HEK293 (cell line): Measurements from ENCODE around the gene XPR1.

Experiments
- CTCF ChIA-PET: fragments of 350-600 bp; formaldehyde crosslinking; extraction: SDS; loops from one replicate; lab custom pipeline; 2021; ENCODE audit warnings: antibody characterized with exemption; lab: Yijun Ruan, JAX
- POLR2A ChIA-PET: fragments of 300-600 bp; formaldehyde crosslinking; extraction: SDS; loops from one replicate; lab custom pipeline; 2020; ENCODE audit warnings: antibody characterized with exemption, inconsistent platforms; lab: Yijun Ruan, JAX
- H3K27ac ChIP-seq: fragments of 200-500 bp; sonication (Bioruptor generic); 2 replicates; pipeline ENCODE4 v1.5.1; 2014; ENCODE audit warnings: low read depth, low read length, control low read depth, inconsistent platforms; ENCODE audit errors: extremely low read depth
- H3K36me3 ChIP-seq, 2 experiments: fragments of 200-500 bp in 1 of 2; sonication (Bioruptor generic) in 1 of 2; 1 replicate in 1 of 2; 2 replicates in 1 of 2; pipeline ENCODE4 v1.5.1; 2014 to 2017; ENCODE audit warnings: inconsistent platforms in 2 of 2, low read length in 2 of 2; ENCODE audit not compliant: control insufficient read depth in 2 of 2, insufficient read depth in 1 of 2
- H3K4me1 ChIP-seq: fragments of 200-500 bp; sonication (Bioruptor generic); 2 replicates; pipeline ENCODE4 v1.5.1; 2014; ENCODE audit warnings: mild to moderate bottlenecking, low read length, inconsistent platforms; ENCODE audit not compliant: control insufficient read depth, insufficient read depth
- H3K4me3 ChIP-seq: 2 replicates; pipeline ENCODE4 v1.5.1; 2011; ENCODE audit warnings: low read depth, mild to moderate bottlenecking, control low read depth, low read length, moderate library complexity
- H3K9me3 ChIP-seq: fragments of 200-500 bp; sonication (Bioruptor generic); 2 replicates; pipeline ENCODE4 v1.5.1; 2014; ENCODE audit warnings: low read depth, low read length, inconsistent platforms; ENCODE audit not compliant: control insufficient read depth, insufficient read depth
- KLF10 ChIP-seq: fragments of 450-650 bp; IDR thresholded peaks from 2 replicates; pipeline ENCODE4 v1.5.1; 2018; ENCODE audit warnings: missing biosample characterization, mild to moderate bottlenecking, missing genetic modification characterization
- ZBTB20 ChIP-seq: fragments of 450-650 bp; formaldehyde crosslinking; IDR thresholded peaks from 2 replicates; pipeline ENCODE4 v1.5.1; 2016; ENCODE audit warnings: missing biosample characterization, missing genetic modification characterization
- ZBTB48 ChIP-seq: fragments of 450-650 bp; formaldehyde crosslinking; IDR thresholded peaks from 2 replicates; pipeline ENCODE4 v1.5.1; 2016; ENCODE audit warnings: missing biosample characterization, missing genetic modification characterization
- ZBTB8A ChIP-seq: fragments of 450-650 bp; formaldehyde crosslinking; IDR thresholded peaks from 2 replicates; pipeline ENCODE4 v1.5.1; 2016; ENCODE audit warnings: missing biosample characterization, missing genetic modification characterization
- ZFP3 ChIP-seq: fragments of 450-650 bp; formaldehyde crosslinking; IDR thresholded peaks from 2 replicates; pipeline ENCODE4 v1.5.1; 2016; ENCODE audit warnings: low read depth, missing biosample characterization, missing genetic modification characterization
- ZFP37 ChIP-seq: fragments of 450-650 bp; formaldehyde crosslinking; IDR thresholded peaks from 2 replicates; pipeline ENCODE4 v1.5.1; 2016; ENCODE audit warnings: missing biosample characterization, missing genetic modification characterization
- ZNF121 ChIP-seq: fragments of 450-650 bp; formaldehyde crosslinking; IDR thresholded peaks from 2 replicates; pipeline ENCODE4 v1.5.1; 2016; ENCODE audit warnings: missing biosample characterization, missing genetic modification characterization
- ZNF133 ChIP-seq: fragments of 450-650 bp; formaldehyde crosslinking; IDR thresholded peaks from 2 replicates; pipeline ENCODE4 v1.5.1; 2016; ENCODE audit warnings: missing biosample characterization, missing genetic modification characterization
- ZNF184 ChIP-seq: fragments of 450-650 bp; IDR thresholded peaks from 2 replicates; pipeline ENCODE4 v1.5.1; 2018; ENCODE audit warnings: missing biosample characterization, mild to moderate bottlenecking, missing genetic modification characterization
- ZNF2 ChIP-seq: fragments of 450-650 bp; formaldehyde crosslinking; IDR thresholded peaks from 2 replicates; pipeline ENCODE4 v1.5.1; 2016; ENCODE audit warnings: missing biosample characterization, missing genetic modification characterization
- ZNF214 ChIP-seq: fragments of 450-650 bp; formaldehyde crosslinking; IDR thresholded peaks from 2 replicates; pipeline ENCODE4 v1.5.1; 2017; ENCODE audit warnings: missing biosample characterization, mild to moderate bottlenecking, missing genetic modification characterization, borderline replicate concordance
- ZNF521 ChIP-seq: fragments of 450-650 bp; formaldehyde crosslinking; IDR thresholded peaks from 2 replicates; pipeline ENCODE4 v1.5.1; 2017; ENCODE audit warnings: missing biosample characterization, mild to moderate bottlenecking, missing genetic modification characterization
- ZNF548 ChIP-seq: fragments of 450-650 bp; formaldehyde crosslinking; IDR thresholded peaks from 2 replicates; pipeline ENCODE4 v1.5.1; 2016; ENCODE audit warnings: missing biosample characterization, missing genetic modification characterization
- ZNF549 ChIP-seq: fragments of 450-650 bp; IDR thresholded peaks from 2 replicates; pipeline ENCODE4 v1.5.1; 2018; ENCODE audit warnings: missing biosample characterization, missing genetic modification characterization, mild to moderate bottlenecking, inconsistent platforms, moderate library complexity
- ZNF596 ChIP-seq: fragments of 450-650 bp; IDR thresholded peaks from 2 replicates; pipeline ENCODE4 v1.5.0; 2018; ENCODE audit warnings: missing biosample characterization, mild to moderate bottlenecking, missing genetic modification characterization, moderate library complexity
- ZNF624 ChIP-seq: fragments of 450-650 bp; formaldehyde crosslinking; IDR thresholded peaks from 2 replicates; pipeline ENCODE4 v1.5.1; 2017; ENCODE audit warnings: missing biosample characterization, missing genetic modification characterization
- ZNF670 ChIP-seq: fragments of 450-650 bp; formaldehyde crosslinking; IDR thresholded peaks from 2 replicates; pipeline ENCODE4 v1.5.1; 2016; ENCODE audit warnings: missing biosample characterization, missing genetic modification characterization, low read depth
- ZNF792 ChIP-seq: fragments of 450-650 bp; formaldehyde crosslinking; IDR thresholded peaks from 2 replicates; pipeline ENCODE4 v1.5.1; 2016; ENCODE audit warnings: missing biosample characterization, missing genetic modification characterization
- ZSCAN30 ChIP-seq: fragments of 450-650 bp; IDR thresholded peaks from 2 replicates; pipeline ENCODE4 v1.5.1; 2018; ENCODE audit warnings: missing biosample characterization, mild to moderate bottlenecking, missing genetic modification characterization, moderate library complexity
- TF ChIP-seq, protein P1 (sequence below): fragments of 450-650 bp; formaldehyde crosslinking; IDR thresholded peaks from 2 replicates; pipeline ENCODE4 v1.5.1; 2016; ENCODE audit warnings: missing biosample characterization, missing genetic modification characterization
- TF ChIP-seq, protein P2 (sequence below): fragments of 450-650 bp; formaldehyde crosslinking; IDR thresholded peaks from 2 replicates; pipeline ENCODE4 v1.5.1; 2016; ENCODE audit warnings: missing biosample characterization, missing genetic modification characterization
- TF ChIP-seq, protein P3 (sequence below): fragments of 450-650 bp; formaldehyde crosslinking; IDR thresholded peaks from 2 replicates; pipeline ENCODE4 v1.5.1; 2017; ENCODE audit warnings: missing biosample characterization, missing genetic modification characterization
- TF ChIP-seq, protein P4 (sequence below): fragments of 450-650 bp; IDR thresholded peaks from 2 replicates; pipeline ENCODE4 v1.5.1; 2018; ENCODE audit warnings: missing biosample characterization, mild to moderate bottlenecking, missing genetic modification characterization

XPR1 gene

DNA sequence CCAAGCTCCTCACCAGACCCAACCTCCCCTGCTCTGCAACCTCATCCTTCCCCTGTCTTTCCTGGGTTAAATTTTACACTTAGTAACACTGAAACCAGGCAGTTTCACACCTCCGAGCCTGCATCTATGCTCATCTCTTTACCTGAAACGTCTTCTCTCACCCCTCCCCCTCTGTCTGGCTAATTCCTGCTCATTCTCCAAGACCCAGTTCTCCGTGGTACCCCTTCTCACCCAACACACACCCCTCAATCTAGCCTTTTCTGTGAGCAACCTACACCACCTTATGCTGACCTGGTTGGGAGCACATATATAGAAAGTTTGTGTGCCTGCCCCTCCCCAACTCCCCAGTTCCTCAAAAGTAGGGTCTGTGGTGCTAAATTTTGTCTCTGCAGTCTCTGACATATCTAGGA, 277.2 kb downstream of the XPR1 start:
- no peak overlapping the region for H3K27ac ChIP-seq
- no peaks in the 10 kb centered on the region for H3K4me1 ChIP-seq
- no peak for TF ChIP-seq ZBTB20 (tag by site-specific recombination)
- TF ChIP-seq KLF10 (tag by site-specific recombination) = no peak
- TF ChIP-seq, protein P1, sequence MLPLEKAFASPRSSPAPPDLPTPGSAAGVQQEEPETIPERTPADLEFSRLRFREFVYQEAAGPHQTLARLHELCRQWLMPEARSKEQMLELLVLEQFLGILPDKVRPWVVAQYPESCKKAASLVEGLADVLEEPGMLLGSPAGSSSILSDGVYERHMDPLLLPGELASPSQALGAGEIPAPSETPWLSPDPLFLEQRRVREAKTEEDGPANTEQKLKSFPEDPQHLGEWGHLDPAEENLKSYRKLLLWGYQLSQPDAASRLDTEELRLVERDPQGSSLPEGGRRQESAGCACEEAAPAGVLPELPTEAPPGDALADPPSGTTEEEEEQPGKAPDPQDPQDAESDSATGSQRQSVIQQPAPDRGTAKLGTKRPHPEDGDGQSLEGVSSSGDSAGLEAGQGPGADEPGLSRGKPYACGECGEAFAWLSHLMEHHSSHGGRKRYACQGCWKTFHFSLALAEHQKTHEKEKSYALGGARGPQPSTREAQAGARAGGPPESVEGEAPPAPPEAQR (tag by site-specific recombination) = no peak
- TF ChIP-seq ZNF596 (tag by site-specific recombination) = no peak
- TF ChIP-seq ZNF121 (tag by site-specific recombination) = no peak
- TF ChIP-seq ZFP37 (tag by site-specific recombination) = no peak
- no peak for TF ChIP-seq ZNF184 (tag by site-specific recombination)
- TF ChIP-seq, all 188 proteins: peak for 0
- POLR2A ChIA-PET = no interaction called here
- CTCF ChIA-PET = no interaction called here
- H3K9me3 ChIP-seq = no peaks in the 10 kb centered on the region
- H3K4me3 ChIP-seq = no peak overlapping the region
- no peaks in the 10 kb centered on the region for H3K36me3 ChIP-seq

DNA sequence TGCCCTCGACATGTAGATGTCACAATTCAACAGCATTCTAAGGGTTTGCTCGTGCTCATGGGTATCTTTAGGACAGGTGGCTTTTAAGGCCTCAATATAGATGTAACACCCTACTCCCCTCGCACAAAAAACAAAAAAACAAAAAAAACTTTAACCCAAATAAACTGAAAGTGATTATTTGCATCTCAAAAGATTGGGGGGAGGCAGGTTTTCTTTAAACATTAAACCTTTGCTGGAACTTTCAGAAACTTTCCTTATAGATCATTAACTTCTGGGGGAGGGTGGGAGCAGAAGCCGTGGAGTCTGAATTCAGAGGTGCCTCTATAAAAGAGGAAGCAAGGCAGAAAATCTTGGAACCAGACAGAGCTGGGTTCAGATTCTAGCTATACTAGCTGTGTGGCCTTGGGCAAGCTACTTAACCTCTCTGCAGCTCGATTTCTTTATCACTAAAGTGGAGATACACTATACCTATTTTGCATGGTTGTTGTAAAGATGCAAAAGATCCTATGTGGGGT, 277.7 kb downstream of the XPR1 start:
- H3K36me3 ChIP-seq = no peaks in the 10 kb centered on the region
- TF ChIP-seq ZNF214 (tag by site-specific recombination) (no peak), ZNF624 (tag by site-specific recombination) (no peak), ZNF2 (tag by site-specific recombination) (no peak), ZNF792 (tag by site-specific recombination) (no peak), ZSCAN30 (tag by site-specific recombination) (no peak), ZNF670 (no peak), ZNF184 (tag by site-specific recombination) (no peak), ZNF133 (tag by site-specific recombination) (no peak), ZBTB8A (tag by site-specific recombination) (no peak), ZBTB48 (tag by site-specific recombination) (no peak), ZFP3 (tag by site-specific recombination) (no peak), ZNF549 (tag by site-specific recombination) (no peak), ZNF521 (tag by site-specific recombination) (no peak), ZNF548 (tag by site-specific recombination) (no peak)
- TF ChIP-seq, protein P2, sequence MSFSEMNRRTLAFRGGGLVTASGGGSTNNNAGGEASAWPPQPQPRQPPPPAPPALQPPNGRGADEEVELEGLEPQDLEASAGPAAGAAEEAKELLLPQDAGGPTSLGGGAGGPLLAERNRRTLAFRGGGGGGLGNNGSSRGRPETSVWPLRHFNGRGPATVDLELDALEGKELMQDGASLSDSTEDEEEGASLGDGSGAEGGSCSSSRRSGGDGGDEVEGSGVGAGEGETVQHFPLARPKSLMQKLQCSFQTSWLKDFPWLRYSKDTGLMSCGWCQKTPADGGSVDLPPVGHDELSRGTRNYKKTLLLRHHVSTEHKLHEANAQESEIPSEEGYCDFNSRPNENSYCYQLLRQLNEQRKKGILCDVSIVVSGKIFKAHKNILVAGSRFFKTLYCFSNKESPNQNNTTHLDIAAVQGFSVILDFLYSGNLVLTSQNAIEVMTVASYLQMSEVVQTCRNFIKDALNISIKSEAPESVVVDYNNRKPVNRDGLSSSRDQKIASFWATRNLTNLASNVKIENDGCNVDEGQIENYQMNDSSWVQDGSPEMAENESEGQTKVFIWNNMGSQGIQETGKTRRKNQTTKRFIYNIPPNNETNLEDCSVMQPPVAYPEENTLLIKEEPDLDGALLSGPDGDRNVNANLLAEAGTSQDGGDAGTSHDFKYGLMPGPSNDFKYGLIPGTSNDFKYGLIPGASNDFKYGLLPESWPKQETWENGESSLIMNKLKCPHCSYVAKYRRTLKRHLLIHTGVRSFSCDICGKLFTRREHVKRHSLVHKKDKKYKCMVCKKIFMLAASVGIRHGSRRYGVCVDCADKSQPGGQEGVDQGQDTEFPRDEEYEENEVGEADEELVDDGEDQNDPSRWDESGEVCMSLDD = no peak
- TF ChIP-seq, protein P3, sequence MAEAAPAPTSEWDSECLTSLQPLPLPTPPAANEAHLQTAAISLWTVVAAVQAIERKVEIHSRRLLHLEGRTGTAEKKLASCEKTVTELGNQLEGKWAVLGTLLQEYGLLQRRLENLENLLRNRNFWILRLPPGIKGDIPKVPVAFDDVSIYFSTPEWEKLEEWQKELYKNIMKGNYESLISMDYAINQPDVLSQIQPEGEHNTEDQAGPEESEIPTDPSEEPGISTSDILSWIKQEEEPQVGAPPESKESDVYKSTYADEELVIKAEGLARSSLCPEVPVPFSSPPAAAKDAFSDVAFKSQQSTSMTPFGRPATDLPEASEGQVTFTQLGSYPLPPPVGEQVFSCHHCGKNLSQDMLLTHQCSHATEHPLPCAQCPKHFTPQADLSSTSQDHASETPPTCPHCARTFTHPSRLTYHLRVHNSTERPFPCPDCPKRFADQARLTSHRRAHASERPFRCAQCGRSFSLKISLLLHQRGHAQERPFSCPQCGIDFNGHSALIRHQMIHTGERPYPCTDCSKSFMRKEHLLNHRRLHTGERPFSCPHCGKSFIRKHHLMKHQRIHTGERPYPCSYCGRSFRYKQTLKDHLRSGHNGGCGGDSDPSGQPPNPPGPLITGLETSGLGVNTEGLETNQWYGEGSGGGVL (tag by site-specific recombination) = no peak
- TF ChIP-seq, protein P4, sequence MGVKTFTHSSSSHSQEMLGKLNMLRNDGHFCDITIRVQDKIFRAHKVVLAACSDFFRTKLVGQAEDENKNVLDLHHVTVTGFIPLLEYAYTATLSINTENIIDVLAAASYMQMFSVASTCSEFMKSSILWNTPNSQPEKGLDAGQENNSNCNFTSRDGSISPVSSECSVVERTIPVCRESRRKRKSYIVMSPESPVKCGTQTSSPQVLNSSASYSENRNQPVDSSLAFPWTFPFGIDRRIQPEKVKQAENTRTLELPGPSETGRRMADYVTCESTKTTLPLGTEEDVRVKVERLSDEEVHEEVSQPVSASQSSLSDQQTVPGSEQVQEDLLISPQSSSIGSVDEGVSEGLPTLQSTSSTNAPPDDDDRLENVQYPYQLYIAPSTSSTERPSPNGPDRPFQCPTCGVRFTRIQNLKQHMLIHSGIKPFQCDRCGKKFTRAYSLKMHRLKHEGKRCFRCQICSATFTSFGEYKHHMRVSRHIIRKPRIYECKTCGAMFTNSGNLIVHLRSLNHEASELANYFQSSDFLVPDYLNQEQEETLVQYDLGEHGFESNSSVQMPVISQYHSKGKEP = no peak
- POLR2A ChIA-PET = no interaction called here
- H3K4me1 ChIP-seq = no peaks in the 10 kb centered on the region
- no peak overlapping the region for H3K27ac ChIP-seq
- no peak overlapping the region for H3K4me3 ChIP-seq
- no peaks in the 10 kb centered on the region for H3K9me3 ChIP-seq
- CTCF ChIA-PET = no interaction called here
